GM19043 (cell line): ENCODE data around the gene GALNT11.
"Not testable (repeated sequence)": the region's sequence is repeated elsewhere in the genome, so short reads cannot be mapped to it uniquely, and the experiment has no call there.

Experiments used
- ATAC-seq: cut with Tn5 transposase; IDR thresholded peaks from one replicate; pipeline ENCODE4 v1.9.1; 2021; ENCODE audit warnings: low read depth; ENCODE audit not compliant: unreplicated experiment

The GALNT11 gene

DNA sequence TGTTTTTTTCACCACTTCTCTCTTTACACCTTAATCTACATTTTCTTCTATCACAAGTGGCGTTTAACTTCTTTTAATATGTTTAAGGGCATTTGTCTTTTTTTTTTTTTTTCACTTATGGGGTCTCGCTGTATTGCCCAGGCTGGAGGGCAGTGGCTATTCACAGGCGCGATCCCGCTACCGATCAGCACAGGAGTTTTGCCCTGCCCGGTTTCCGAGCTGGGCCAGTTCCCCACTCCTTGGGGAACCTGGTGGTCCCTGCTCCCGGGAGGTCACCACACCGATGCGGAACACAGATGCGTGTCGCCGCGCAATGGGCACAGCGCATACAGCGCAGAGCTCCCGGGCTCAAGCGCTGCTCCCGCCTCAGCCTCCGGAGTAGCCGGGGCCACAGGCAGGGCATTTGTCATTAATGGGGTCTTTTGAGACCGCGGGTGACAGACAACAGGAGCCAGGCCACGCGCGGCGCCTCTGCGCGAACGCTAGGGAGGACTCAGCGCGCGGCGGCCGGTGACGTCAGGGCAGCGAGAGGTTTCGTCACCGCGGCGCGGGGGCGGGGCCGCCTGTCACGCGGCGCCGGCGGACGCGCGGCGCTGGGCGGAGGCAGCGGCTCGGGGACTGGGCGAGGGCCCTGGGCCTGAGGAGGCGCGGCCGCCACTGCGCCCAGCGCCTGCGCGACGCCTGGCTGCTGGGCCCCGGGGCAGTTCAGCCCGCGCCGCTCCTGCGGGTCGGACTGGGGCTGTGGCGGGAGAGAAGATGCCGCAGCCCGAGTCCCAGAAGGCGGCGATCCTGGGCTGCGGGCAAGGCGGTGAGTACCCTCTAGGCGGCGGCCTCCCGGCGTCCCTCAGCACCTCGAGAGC is at the start of gene GALNT11:
GALNT11 (plus strand) TSS at position 598 of the 860 bp plus-strand sequence. CDS start 68,554 bp downstream, outside the sequence.
- peak; percentile 96 for ATAC-seq

DNA sequence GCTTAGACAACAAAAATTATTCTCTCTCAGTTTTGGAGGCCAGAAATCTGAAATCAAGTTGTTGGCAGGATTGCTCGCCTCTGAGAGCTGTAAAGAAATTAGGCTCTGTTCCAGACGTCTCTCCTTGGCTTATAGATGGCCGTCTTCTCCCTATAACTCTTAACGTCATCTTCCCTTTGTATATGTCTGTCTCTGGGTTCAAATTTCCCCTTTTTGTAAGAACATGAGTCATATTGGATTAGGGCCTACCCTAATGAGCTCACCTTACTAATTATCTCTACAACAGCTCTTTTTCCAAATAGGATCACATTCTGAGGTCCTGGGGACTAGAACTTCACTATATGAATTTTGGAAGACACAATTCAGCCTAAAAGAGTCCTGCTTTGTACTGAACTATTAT is 46.9 kb upstream of the GALNT11 start:
- ATAC-seq, result no peak

GRCh38 chr7:151981223-151981622 is 44.3 kb upstream of the GALNT11 start:
- ATAC-seq, result no peak

DNA sequence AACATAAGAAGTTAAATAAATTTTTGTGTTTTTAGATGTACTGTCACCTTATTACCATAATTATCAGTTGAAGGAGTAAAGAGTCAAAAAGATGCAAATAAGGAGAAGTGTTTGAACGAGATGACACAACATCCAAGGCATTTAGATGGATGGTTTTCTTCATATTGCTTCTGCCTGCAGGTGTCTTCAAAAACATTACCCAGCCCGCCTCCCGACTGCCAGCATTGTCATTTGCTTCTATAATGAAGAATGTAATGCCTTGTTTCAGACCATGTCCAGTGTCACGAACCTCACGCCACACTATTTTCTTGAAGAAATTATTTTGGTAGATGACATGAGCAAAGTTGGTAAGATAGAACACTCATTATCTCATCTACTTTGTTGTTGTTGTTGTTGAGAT is 42.7 kb upstream of the GALNT11 start:
- ATAC-seq, result no peak

- no peak for ATAC-seq
Measured at GRCh38 chr7:151984612-151985011, 40.9 kb upstream of the GALNT11 start.

DNA sequence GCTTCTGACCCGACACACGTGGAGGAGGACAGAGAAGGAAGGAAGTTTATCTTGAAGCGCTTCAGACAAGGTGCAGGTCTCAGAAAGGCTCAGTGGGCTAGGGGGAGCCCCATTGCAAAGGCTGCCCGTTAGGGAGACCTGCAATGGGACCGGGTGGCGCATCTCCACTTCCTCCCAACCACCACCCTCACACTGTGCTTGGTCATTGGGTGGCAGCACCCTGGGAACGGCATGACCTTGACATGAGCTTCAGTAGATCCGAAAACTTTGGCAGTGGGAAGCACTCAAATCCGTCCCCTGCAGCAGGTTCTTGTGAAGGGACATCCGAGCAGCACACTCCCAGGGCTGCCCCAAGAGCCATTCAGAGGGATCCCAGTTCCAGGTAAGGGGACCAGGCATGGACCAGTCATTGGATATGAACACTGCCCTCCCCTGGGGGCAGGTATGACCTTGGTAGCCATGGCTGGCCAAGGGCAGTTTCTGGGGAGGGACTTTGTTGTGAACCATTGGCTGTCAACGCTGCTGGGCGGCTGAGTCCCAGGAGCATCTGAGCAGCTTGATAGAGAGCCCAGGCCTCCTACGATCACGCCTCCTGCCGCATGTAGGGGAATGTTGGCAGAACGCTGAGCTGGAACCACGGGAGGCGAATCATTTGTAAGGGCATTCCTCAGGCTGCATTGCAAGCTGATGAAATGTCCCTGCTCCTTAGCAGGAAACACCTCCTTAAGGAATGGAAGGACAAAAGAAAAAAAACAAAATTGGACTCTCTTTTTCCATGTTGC is 37.5 kb upstream of the GALNT11 start:
- no peak for ATAC-seq

DNA sequence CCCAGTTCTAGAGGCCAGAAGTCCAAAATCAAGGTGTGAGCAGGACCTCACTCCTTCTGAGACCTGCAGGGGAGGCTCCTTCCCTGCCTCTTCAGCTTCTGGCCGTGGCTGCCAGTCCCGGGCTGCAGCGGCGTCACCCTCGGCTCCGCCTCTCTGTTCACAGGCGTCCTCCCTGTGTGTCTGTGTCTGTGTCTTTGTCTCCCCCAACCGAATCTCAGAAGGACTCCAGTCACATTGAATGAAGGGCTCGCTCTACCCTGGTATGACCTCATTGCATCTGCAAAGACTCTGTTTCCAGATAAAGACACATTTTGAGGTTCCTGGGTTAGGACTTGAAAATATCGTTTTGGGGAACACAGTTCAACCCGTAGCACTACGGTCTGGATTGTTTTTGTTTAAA is 33.1 kb upstream of the GALNT11 start:
- ATAC-seq, result no peak

DNA sequence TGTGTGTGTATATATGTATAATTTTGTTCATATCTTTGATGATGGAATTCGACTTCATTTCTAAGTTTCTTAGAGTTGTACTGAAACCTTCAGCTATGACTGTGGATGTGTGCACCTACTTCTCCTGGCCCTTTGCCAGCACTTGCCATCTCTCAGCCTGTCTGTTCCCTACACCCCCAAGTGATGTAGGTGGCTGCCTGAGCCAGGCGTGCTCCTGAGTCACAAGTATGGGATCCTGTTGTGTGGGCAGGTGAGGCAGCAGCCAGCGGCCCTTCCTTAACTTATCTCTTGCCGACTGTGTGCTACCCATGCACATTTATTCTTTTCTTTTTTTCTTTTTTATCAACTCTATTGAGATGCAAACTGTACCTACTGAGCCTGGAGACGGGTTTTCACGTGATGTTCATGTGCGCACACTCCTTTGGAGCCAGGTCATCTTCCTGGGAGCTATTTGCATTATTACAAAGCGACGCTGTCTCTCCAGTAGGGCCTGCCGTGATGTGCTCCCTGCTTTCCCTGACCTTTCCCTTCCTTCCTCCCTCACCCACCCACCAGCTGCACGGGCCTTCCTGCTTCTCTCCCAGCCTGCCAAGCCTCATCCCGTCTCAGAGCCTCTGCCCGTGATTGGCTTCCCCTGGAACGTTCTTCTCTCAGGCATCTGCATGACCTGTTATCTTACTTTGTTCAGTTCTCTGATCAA is 31.3 kb upstream of the GALNT11 start:
- no peak for ATAC-seq

- no peak for ATAC-seq
Measured at GRCh38 chr7:151999424-152000090, 25.9 kb upstream of the GALNT11 start.

- no peak for ATAC-seq
Measured at GRCh38 chr7:152000191-152000590, 25.3 kb upstream of the GALNT11 start.

GRCh38 chr7:152006336-152006735 is 19.1 kb upstream of the GALNT11 start:
- ATAC-seq, result no peak

GRCh38 chr7:152011860-152012259 is 13.6 kb upstream of the GALNT11 start:
- ATAC-seq, result no peak

- no peak for ATAC-seq
Measured at GRCh38 chr7:152013230-152013629, 12.2 kb upstream of the GALNT11 start.

- ATAC-seq, result no peak
Measured at GRCh38 chr7:152013974-152014373, 11.5 kb upstream of the GALNT11 start.

DNA sequence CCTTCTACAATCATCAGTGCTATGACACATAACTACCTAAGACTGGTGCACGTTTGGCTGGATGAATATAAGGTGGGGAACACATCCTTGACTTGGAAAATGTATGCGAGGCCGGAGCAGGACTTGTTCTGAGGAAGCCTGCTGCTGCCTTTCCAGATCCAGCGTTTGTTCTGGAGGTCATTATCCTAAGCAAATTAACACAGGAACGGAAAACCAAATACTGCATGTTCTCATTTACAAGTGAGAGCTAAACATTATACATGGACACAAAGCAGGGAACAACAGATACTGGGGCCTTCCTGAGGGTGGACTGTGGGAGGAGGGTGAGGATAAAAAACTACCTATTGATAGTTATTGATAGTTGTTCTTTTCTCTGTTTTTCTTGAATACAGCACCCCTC is 10.8 kb upstream of the GALNT11 start:
- no peak for ATAC-seq

- no peak for ATAC-seq
Measured at GRCh38 chr7:152015600-152015999, 9.9 kb upstream of the GALNT11 start.

- no peak for ATAC-seq
Measured at GRCh38 chr7:152016947-152017346, 8.5 kb upstream of the GALNT11 start.

DNA sequence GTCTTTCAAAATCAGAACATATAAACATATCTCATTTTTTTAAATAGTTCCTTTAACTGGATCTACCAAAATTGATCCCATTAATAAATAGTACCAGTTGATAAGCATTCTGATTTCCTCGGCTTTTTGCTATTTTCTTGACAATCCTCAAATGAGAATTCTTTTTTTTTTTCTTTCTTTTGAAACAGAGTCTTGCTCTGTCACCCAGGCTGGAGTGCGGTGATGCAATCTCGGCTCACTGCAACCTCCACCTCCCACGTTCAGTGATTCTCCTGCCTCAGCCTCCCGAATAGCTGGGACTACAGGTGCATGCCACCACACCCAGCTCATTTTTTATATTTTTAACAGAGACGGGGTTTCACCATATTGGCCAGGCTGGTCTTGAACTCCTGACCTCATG is 7.8 kb upstream of the GALNT11 start:
- ATAC-seq, result not testable (repeated sequence)

GRCh38 chr7:152021740-152022139 is 3.7 kb upstream of the GALNT11 start:
- not testable (repeated sequence) for ATAC-seq
